Osteoblast (primary cell): ENCODE results near the gene MAP2K4. TPM values are rescaled to one million over a fixed set of nuclear protein-coding genes. Genes with fewer than 3 reads are reported as not detected.

Experiments
- DNase-seq: peaks from one replicate; pipeline ENCODE4 v3.0.0; 2011; ENCODE audit warnings: low spot score, mixed read lengths; ENCODE audit not compliant: insufficient read length; ENCODE audit errors: missing footprints
- H2AFZ ChIP-seq: 2 replicates; pipeline ENCODE4 v1.6.0; 2011; ENCODE audit warnings: mild to moderate bottlenecking, low read length
- H3K27ac ChIP-seq: 2 replicates; pipeline ENCODE4 v1.5.1; 2011; ENCODE audit warnings: mild to moderate bottlenecking, low read depth, low read length, moderate library complexity
- H3K27me3 ChIP-seq: 2 replicates; pipeline ENCODE4 v1.6.0; 2012; ENCODE audit warnings: mild to moderate bottlenecking, control low read depth, inconsistent platforms, low read length, moderate library complexity; ENCODE audit not compliant: insufficient read depth
- H3K36me3 ChIP-seq: 2 replicates; pipeline ENCODE4 v1.5.1; 2011; ENCODE audit warnings: mild to moderate bottlenecking, low read length, control low read depth, moderate library complexity; ENCODE audit not compliant: insufficient read depth
- H3K4me1 ChIP-seq: 2 replicates; pipeline ENCODE4 v1.5.1; 2011; ENCODE audit warnings: mild to moderate bottlenecking, low read length, control low read depth, moderate library complexity; ENCODE audit not compliant: insufficient read depth
- H3K4me2 ChIP-seq: 2 replicates; pipeline ENCODE4 v1.6.0; 2011; ENCODE audit warnings: mild to moderate bottlenecking, low read length; ENCODE audit not compliant: insufficient read depth
- H3K4me3 ChIP-seq: fragments of 200-600 bp; sonication (generic); 3 replicates; pipeline ENCODE4 v1.5.1; 2012; ENCODE audit warnings: mild to moderate bottlenecking, low read length, inconsistent platforms; ENCODE audit not compliant: insufficient read depth
- H3K79me2 ChIP-seq: 2 replicates; pipeline ENCODE4 v1.6.0; 2012; ENCODE audit warnings: mild to moderate bottlenecking, low read length, control low read depth, inconsistent platforms; ENCODE audit not compliant: insufficient read depth
- H3K9me3 ChIP-seq: 2 replicates; pipeline ENCODE4 v1.5.1; 2011; ENCODE audit warnings: low read depth, low read length, control low read depth
- H4K20me1 ChIP-seq: 2 replicates; pipeline ENCODE4 v1.6.0; 2012; ENCODE audit warnings: mild to moderate bottlenecking, low read length, control low read depth; ENCODE audit not compliant: insufficient read depth
- total RNA-seq: library from RNA; depleted of rRNA; stranded (reverse); fragments of >200 nt; gene quantifications from 2 replicates; pipeline ENCODE4 v1.2.3, GENCODE V29; 2012
- TF ChIP-seq, protein P1 (sequence below): IDR thresholded peaks from 2 replicates; pipeline ENCODE4 v1.5.1; 2011; ENCODE audit warnings: mild to moderate bottlenecking, low read depth, low read length, moderate library complexity; ENCODE audit errors: extremely low read depth

MAP2K4 gene
- total RNA-seq, 1 donor: 40.9 TPM

DNA sequence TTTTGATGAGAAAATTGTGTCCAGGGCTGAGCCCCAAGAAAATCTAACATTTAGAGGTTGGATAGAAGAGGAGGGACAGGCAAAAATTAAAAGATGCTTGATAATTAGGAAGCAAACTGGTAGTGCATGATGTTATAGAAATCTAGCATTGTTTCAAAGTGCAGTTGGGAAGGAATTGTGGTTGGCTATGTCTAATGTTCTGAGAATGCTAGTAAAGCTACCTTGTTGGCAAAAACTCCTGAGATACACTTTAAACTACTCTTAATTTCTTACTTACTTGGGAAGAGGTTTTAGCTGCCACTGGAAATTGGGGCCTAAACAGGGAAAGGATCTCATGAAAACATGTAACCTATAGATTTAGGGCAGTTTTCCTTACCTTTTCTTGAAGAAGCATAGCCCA, 48.3 kb downstream of the MAP2K4 start:
- H3K4me3 ChIP-seq: no peak overlapping the region
- no peak overlapping the region for H3K4me2 ChIP-seq
- no peak overlapping the region for H3K27ac ChIP-seq
- peaks cover 5% of the 10 kb centered on the region for H3K36me3 ChIP-seq
- no peak for DNase-seq
- TF ChIP-seq, protein P1, sequence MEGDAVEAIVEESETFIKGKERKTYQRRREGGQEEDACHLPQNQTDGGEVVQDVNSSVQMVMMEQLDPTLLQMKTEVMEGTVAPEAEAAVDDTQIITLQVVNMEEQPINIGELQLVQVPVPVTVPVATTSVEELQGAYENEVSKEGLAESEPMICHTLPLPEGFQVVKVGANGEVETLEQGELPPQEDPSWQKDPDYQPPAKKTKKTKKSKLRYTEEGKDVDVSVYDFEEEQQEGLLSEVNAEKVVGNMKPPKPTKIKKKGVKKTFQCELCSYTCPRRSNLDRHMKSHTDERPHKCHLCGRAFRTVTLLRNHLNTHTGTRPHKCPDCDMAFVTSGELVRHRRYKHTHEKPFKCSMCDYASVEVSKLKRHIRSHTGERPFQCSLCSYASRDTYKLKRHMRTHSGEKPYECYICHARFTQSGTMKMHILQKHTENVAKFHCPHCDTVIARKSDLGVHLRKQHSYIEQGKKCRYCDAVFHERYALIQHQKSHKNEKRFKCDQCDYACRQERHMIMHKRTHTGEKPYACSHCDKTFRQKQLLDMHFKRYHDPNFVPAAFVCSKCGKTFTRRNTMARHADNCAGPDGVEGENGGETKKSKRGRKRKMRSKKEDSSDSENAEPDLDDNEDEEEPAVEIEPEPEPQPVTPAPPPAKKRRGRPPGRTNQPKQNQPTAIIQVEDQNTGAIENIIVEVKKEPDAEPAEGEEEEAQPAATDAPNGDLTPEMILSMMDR: no peak
- H3K79me2 ChIP-seq: peaks cover 35% of the 10 kb centered on the region
- no peaks in the 10 kb centered on the region for H3K27me3 ChIP-seq
- H4K20me1 ChIP-seq: peaks cover 10% of the 10 kb centered on the region
- H3K4me1 ChIP-seq: peaks cover 10% of the 10 kb centered on the region
- no peaks in the 10 kb centered on the region for H3K9me3 ChIP-seq
- H2AFZ ChIP-seq: no peak overlapping the region

DNA sequence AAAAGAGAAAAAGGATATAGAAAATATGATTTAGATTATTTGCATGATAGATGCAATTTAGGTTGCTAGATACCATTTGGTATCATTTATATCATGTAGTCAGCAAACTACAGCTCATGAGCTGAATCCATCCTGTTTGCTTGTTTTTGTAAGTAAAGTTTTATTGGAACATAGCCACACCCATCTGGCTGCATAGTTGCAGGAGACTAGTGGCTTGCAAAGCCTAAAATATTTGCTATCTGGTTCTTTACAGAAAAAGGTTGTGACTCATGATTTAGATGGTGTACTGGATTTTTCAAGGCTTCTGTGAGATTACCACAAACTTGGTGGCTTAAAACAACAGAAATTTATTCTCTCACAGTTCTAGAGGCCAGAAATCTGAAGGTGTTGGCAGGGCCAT, 49.9 kb downstream of the MAP2K4 start:
- H2AFZ ChIP-seq: no peak overlapping the region
- peaks cover 10% of the 10 kb centered on the region for H3K4me1 ChIP-seq
- peak overlapping the region; percentile 37 for H3K4me2 ChIP-seq
- peak overlapping the region; percentile 52 for H3K27ac ChIP-seq
- peak; percentile 75 for DNase-seq
- TF ChIP-seq, protein P1: no peak
- H3K9me3 ChIP-seq: no peaks in the 10 kb centered on the region
- H3K27me3 ChIP-seq: no peaks in the 10 kb centered on the region
- no peak overlapping the region for H3K4me3 ChIP-seq
- peaks cover 42% of the 10 kb centered on the region for H3K79me2 ChIP-seq
- H4K20me1 ChIP-seq: peaks cover 10% of the 10 kb centered on the region
- peaks cover 8% of the 10 kb centered on the region for H3K36me3 ChIP-seq

GRCh38 chr17:12074346-12074745, 53.7 kb downstream of the MAP2K4 start:
- TF ChIP-seq, protein P1: no peak
- peaks cover 5% of the 10 kb centered on the region for H4K20me1 ChIP-seq
- H3K27me3 ChIP-seq: no peaks in the 10 kb centered on the region
- peaks cover 38% of the 10 kb centered on the region for H3K79me2 ChIP-seq
- H3K4me1 ChIP-seq: peaks cover 18% of the 10 kb centered on the region
- H3K4me2 ChIP-seq: no peak overlapping the region
- DNase-seq: no peak
- H3K27ac ChIP-seq: no peak overlapping the region
- no peak overlapping the region for H2AFZ ChIP-seq
- no peak overlapping the region for H3K4me3 ChIP-seq
- H3K9me3 ChIP-seq: no peaks in the 10 kb centered on the region
- peaks cover 8% of the 10 kb centered on the region for H3K36me3 ChIP-seq

DNA sequence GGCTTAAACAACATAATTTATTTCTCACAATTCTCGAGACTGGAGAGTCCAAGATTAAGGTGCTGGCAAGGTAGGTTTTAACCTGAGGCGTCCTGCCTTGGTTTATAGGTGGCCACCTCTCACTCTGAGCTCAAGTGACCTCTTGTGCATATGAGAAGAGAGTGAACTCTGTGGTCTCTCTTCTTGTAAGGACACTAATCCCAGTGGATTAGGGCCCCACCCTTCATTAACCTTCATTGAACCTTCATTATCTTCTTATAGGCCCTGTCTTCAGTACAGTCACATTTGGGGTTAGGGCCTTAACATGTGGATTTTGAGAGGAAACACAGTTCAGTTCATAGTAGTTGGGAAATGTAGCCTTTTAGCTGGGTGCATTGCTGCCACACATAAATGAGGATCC, 57.1 kb downstream of the MAP2K4 start:
- Histone ChIP-seq H3K4me2 (no peak overlapping the region), H3K9me3 (no peaks in the 10 kb centered on the region), H4K20me1 (no peaks in the 10 kb centered on the region), H3K79me2 (peaks cover 44% of the 10 kb centered on the region), H3K4me3 (no peak overlapping the region), H3K36me3 (peaks cover 8% of the 10 kb centered on the region), H2AFZ (no peak overlapping the region), H3K4me1 (peaks cover 9% of the 10 kb centered on the region), H3K27ac (no peak overlapping the region), H3K27me3 (no peaks in the 10 kb centered on the region)
- TF ChIP-seq, protein P1: no peak
- DNase-seq: no peak
